SK-N-SH treated with all-trans-retinoic acid at 6 μM for 48 hours (cell line): Measurements from ENCODE around the gene BRF1.
A peak's percentile ranks its signal among the peaks of the same experiment; 100 is the strongest.

ENCODE experiments used
- ATAC-seq: fragments of 200-7000 bp; cut with Tn5 transposase; 3 replicates; pipeline ENCODE4 v1.9.1; 2020; ENCODE audit warnings: mild to moderate bottlenecking, moderate library complexity
- ARNTL ChIP-seq: fragments of 450-650 bp; formaldehyde crosslinking; IDR thresholded peaks from 2 replicates; pipeline ENCODE4 v1.5.0; 2020; ENCODE audit warnings: low read depth, mild to moderate bottlenecking, moderate library complexity, borderline replicate concordance
- BACH2 ChIP-seq: fragments of 250-450 bp; sonication (Bioruptor Pico); IDR thresholded peaks from 2 replicates; pipeline ENCODE4 v1.9.0; 2021; ENCODE audit warnings: mild to moderate bottlenecking, borderline replicate concordance
- CREB5 ChIP-seq: fragments of 250-450 bp; sonication (Bioruptor Pico); IDR thresholded peaks from 2 replicates; pipeline ENCODE4 v1.5.1; 2020; ENCODE audit warnings: low read depth, mild to moderate bottlenecking, moderate library complexity
- CSRNP3 ChIP-seq: fragments of 250-450 bp; sonication (Bioruptor Pico); IDR thresholded peaks from 2 replicates; pipeline ENCODE4 v1.5.1; 2021; ENCODE audit warnings: mild to moderate bottlenecking, moderate library complexity
- GLIS3 ChIP-seq: fragments of 250-450 bp; sonication (Bioruptor Pico); IDR thresholded peaks from 2 replicates; pipeline ENCODE4 v1.5.0; 2020; ENCODE audit warnings: mild to moderate bottlenecking, moderate library complexity
- ISL1 ChIP-seq: fragments of 250-450 bp; sonication (Bioruptor Pico); IDR thresholded peaks from 2 replicates; pipeline ENCODE4 v2.1.2; 2022; ENCODE audit warnings: mild to moderate bottlenecking, moderate library complexity
- PATZ1 ChIP-seq: fragments of 250-450 bp; sonication (Bioruptor Pico); IDR thresholded peaks from 2 replicates; pipeline ENCODE4 v1.8.0; 2020; ENCODE audit warnings: mild to moderate bottlenecking, moderate library complexity, borderline replicate concordance
- PPARA ChIP-seq: fragments of 250-450 bp; sonication (Bioruptor Pico); IDR thresholded peaks from 2 replicates; pipeline ENCODE4 v1.5.0; 2020; ENCODE audit warnings: mild to moderate bottlenecking, borderline replicate concordance
- TCF4 ChIP-seq: fragments of 250-450 bp; sonication (Bioruptor Pico); IDR thresholded peaks from 2 replicates; pipeline ENCODE4 v1.8.0; 2021; ENCODE audit warnings: mild to moderate bottlenecking, moderate library complexity, borderline replicate concordance
- TOX ChIP-seq: fragments of 250-450 bp; sonication (Bioruptor Pico); IDR thresholded peaks from 2 replicates; pipeline ENCODE4 v1.8.0; 2021; ENCODE audit warnings: mild to moderate bottlenecking, moderate library complexity, borderline replicate concordance
- ZFP3 ChIP-seq: fragments of 250-450 bp; sonication (Bioruptor Pico); IDR thresholded peaks from 2 replicates; pipeline ENCODE4 v1.5.0; 2020; ENCODE audit warnings: mild to moderate bottlenecking, moderate library complexity
- ZFP30 ChIP-seq: fragments of 450-650 bp; formaldehyde crosslinking; IDR thresholded peaks from 2 replicates; pipeline ENCODE4 v1.5.0; 2022; ENCODE audit warnings: mild to moderate bottlenecking, moderate library complexity
- ZNF565 ChIP-seq: fragments of 450-650 bp; formaldehyde crosslinking; conservative IDR thresholded peaks from 2 replicates; pipeline ENCODE4 v1.5.0; 2020; ENCODE audit warnings: low read depth, mild to moderate bottlenecking, moderate library complexity
- ZNF70 ChIP-seq: fragments of 450-650 bp; formaldehyde crosslinking; IDR thresholded peaks from 2 replicates; pipeline ENCODE4 v1.5.0; 2020; ENCODE audit warnings: mild to moderate bottlenecking, moderate library complexity

Gene BRF1

GRCh38 chr14:105208738-105209075 lies 92.1 kb downstream of the BRF1 start:
- ATAC-seq: no peak
- no peak for TF ChIP-seq CSRNP3 (CRISPR knock-in tag)
- TF ChIP-seq, all 23 proteins: peak for 0

GRCh38 chr14:105207996-105208737 lies 92.6 kb downstream of the BRF1 start:
- TF ChIP-seq ARNTL (CRISPR knock-in tag): no peak
- no peak for TF ChIP-seq GLIS3 (CRISPR knock-in tag)
- no peak for TF ChIP-seq PPARA (CRISPR knock-in tag)
- TF ChIP-seq ISL1: no peak
- TF ChIP-seq ZNF70 (CRISPR knock-in tag): no peak
- TF ChIP-seq ZFP3 (CRISPR knock-in tag): no peak
- TF ChIP-seq PATZ1 (CRISPR knock-in tag): no peak
- TF ChIP-seq ZNF565 (CRISPR knock-in tag): no peak
- TF ChIP-seq ZFP30 (CRISPR knock-in tag): no peak
- ATAC-seq: no peak

GRCh38 chr14:105207460-105207901 lies 93.3 kb downstream of the BRF1 start:
- no peak for ATAC-seq
- TF ChIP-seq ZNF565 (CRISPR knock-in tag) (no peak), ISL1 (no peak), PATZ1 (CRISPR knock-in tag) (no peak), ARNTL (CRISPR knock-in tag) (no peak), TCF4 (CRISPR knock-in tag) (no peak), CREB5 (CRISPR knock-in tag) (no peak)

GRCh38 chr14:105206873-105207272 lies 93.9 kb downstream of the BRF1 start:
- TF ChIP-seq BACH2 (CRISPR knock-in tag) (no peak), CSRNP3 (CRISPR knock-in tag) (no peak)
- ATAC-seq: no peak

- TF ChIP-seq TCF4 (CRISPR knock-in tag): no peak
- no peak for TF ChIP-seq TOX
- no peak for TF ChIP-seq ISL1
- TF ChIP-seq ZFP3 (CRISPR knock-in tag): no peak
- no peak for TF ChIP-seq CREB5 (CRISPR knock-in tag)
- TF ChIP-seq, all 23 proteins: peak for 0
- peak; percentile 1; the same call in 2 of the 3 replicates for ATAC-seq
These were observed 95.1 kb downstream of the BRF1 start for GRCh38 chr14:105205673-105206208.
